SU-DHL-6 (cell line): ENCODE results near the gene ESM1.

ENCODE experiments used
- EZH2phosphoT487 ChIP-seq: fragments of 200-600 bp; sonication (generic), shearing (Covaris generic); conservative IDR thresholded peaks from 2 replicates; pipeline ENCODE4 v1.6.1; 2018; ENCODE audit warnings: mild to moderate bottlenecking, antibody characterized with exemption, low read length, moderate library complexity, mixed read lengths
- TF ChIP-seq, protein P1 (sequence below): fragments of 200-600 bp; sonication (generic); IDR thresholded peaks from one replicate; pipeline ENCODE4 v1.5.1; 2017; ENCODE audit warnings: antibody characterized with exemption, mild to moderate bottlenecking, low read length, moderate library complexity; ENCODE audit not compliant: insufficient read depth, poor library complexity, severe bottlenecking

DNA sequence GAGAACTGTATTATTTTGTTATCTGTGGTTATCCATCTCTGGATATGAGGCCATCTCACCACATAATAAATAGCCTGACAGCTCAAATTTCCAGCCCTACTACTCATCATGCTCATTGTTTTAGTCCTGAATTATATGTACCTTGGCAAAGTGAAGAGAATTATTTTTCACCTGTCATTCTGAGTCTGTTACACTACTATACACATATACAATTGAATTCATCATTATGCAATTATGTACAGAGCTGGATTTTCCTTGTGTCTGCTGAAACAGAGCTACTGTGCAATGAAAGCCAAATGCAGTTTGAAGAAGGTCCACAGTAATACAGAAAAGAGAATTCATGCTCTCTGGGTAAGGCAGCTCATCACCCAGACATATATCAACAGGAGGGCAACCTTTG, 28.5 kb downstream of the ESM1 start:
- TF ChIP-seq, protein P1, sequence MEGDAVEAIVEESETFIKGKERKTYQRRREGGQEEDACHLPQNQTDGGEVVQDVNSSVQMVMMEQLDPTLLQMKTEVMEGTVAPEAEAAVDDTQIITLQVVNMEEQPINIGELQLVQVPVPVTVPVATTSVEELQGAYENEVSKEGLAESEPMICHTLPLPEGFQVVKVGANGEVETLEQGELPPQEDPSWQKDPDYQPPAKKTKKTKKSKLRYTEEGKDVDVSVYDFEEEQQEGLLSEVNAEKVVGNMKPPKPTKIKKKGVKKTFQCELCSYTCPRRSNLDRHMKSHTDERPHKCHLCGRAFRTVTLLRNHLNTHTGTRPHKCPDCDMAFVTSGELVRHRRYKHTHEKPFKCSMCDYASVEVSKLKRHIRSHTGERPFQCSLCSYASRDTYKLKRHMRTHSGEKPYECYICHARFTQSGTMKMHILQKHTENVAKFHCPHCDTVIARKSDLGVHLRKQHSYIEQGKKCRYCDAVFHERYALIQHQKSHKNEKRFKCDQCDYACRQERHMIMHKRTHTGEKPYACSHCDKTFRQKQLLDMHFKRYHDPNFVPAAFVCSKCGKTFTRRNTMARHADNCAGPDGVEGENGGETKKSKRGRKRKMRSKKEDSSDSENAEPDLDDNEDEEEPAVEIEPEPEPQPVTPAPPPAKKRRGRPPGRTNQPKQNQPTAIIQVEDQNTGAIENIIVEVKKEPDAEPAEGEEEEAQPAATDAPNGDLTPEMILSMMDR: no peak
- TF ChIP-seq EZH2phosphoT487: no peak
